ENCODE results near the gene CA11. TPM values are rescaled to one million over a fixed set of nuclear protein-coding genes. Genes with fewer than 3 reads are reported as not detected.

Gene CA11
- total RNA-seq, 1 donor from 2014 or later: 9.5 TPM

- H3K27ac ChIP-seq: no peak overlapping the region
- no peaks in the 10 kb centered on the region for H3K9me3 ChIP-seq
- ATAC-seq (no peak), DNase-seq (no peak)
- H3K4me3 ChIP-seq: no peak overlapping the region
- no peak for TF ChIP-seq CTCF (IDR thresholded peaks at IDR 0.05)
- no peaks in the 10 kb centered on the region for H3K4me1 ChIP-seq
- no peaks in the 10 kb centered on the region for H3K36me3 ChIP-seq
- intact Hi-C loops (cut with DNase I): no loop called here
- H3K27me3 ChIP-seq: no peaks in the 10 kb centered on the region
Measured at GRCh38 chr19:48595171-48595570, 50.8 kb downstream of the CA11 start.

GRCh38 chr19:48591021-48591420, 55.0 kb downstream of the CA11 start:
- no peak overlapping the region for H3K27ac ChIP-seq

GRCh38 chr19:48588670-48589401, 57.2 kb downstream of the CA11 start:
- peak; percentile 95 for TF ChIP-seq CTCF (IDR thresholded peaks at IDR 0.05)
- Histone ChIP-seq H3K27ac (no peak overlapping the region), H3K27me3 (no peaks in the 10 kb centered on the region), H3K4me1 (peaks cover 6% of the 10 kb centered on the region), H3K4me3 (peak overlapping the region; percentile 39), H3K36me3 (no peaks in the 10 kb centered on the region), H3K9me3 (no peaks in the 10 kb centered on the region)
- peak; percentile 90 for ATAC-seq
- DNase-seq: peak; percentile 96
- intact Hi-C loops (cut with DNase I): loop anchor here (10.0 kb wide), 1 partner anchor 94 kb away; no protein-coding TSS in a partner anchor

More at GRCh38 chr19:48591021-48591420, 55.0 kb downstream of the CA11 start:
- no peak overlapping the region for H3K4me3 ChIP-seq
- no peaks in the 10 kb centered on the region for H3K9me3 ChIP-seq
- H3K4me1 ChIP-seq: no peaks in the 10 kb centered on the region
- no peak for ATAC-seq
- no peaks in the 10 kb centered on the region for H3K36me3 ChIP-seq
- no peak for DNase-seq
- no peak for TF ChIP-seq CTCF (IDR thresholded peaks at IDR 0.05)
- H3K27me3 ChIP-seq: no peaks in the 10 kb centered on the region
- intact Hi-C loops (cut with DNase I): no loop called here

Other genes starting within 250 kb of the CA11 start
- 27.1 TPM for gene GRWD1, start 200.2 kb downstream of the CA11 start, total RNA-seq
- 1.1 TPM for gene KCNJ14, start 190.6 kb downstream of the CA11 start, total RNA-seq
- 60.7 TPM for gene CYTH2, start 176.8 kb downstream of the CA11 start, total RNA-seq
- 7.1 TPM for gene LMTK3, start 134.4 kb downstream of the CA11 start, total RNA-seq
- 20.4 TPM for gene SULT2B1, start 94.0 kb downstream of the CA11 start, total RNA-seq
- gene SPACA4, start 39.4 kb downstream of the CA11 start, total RNA-seq: 0.98 TPM
- 31.1 TPM for gene FAM83E, start 31.1 kb downstream of the CA11 start, total RNA-seq
- 1,025 TPM for gene RPL18, start 27.0 kb downstream of the CA11 start, total RNA-seq
- 23.3 TPM for gene SPHK2, start 26.7 kb downstream of the CA11 start, total RNA-seq
- gene DBP, start 8.8 kb downstream of the CA11 start, total RNA-seq: 17.7 TPM
- 1.2 TPM for gene NTN5, start 26.8 kb upstream of the CA11 start, total RNA-seq
- gene FUT2, start 49.8 kb upstream of the CA11 start, total RNA-seq: 0.81 TPM
- 1.2 TPM for gene MAMSTR, start 73.5 kb upstream of the CA11 start, total RNA-seq
- 54.5 TPM for gene RASIP1, start 94.4 kb upstream of the CA11 start, total RNA-seq
- 3.8 TPM for gene IZUMO1, start 100.7 kb upstream of the CA11 start, total RNA-seq
- gene FUT1, start 106.5 kb upstream of the CA11 start, total RNA-seq: 19.9 TPM
- not detected for gene FGF21, start 109.3 kb upstream of the CA11 start, total RNA-seq
- gene BCAT2, start 164.8 kb upstream of the CA11 start, total RNA-seq: 59.0 TPM
- gene HSD17B14, start 190.3 kb upstream of the CA11 start, total RNA-seq: 23.5 TPM
- gene PLEKHA4, start 222.4 kb upstream of the CA11 start, total RNA-seq: 16.0 TPM
- 80.9 TPM for gene PPP1R15A, start 226.2 kb upstream of the CA11 start, total RNA-seq

All from upper lobe of right lung (tissue), 1 donor.